Fibroblast of lung (primary cell): ENCODE results near the gene PRRG2.

Source experiments
- CTCF ChIP-seq, 2 donors: IDR thresholded peaks in 1 of 2; conservative IDR thresholded peaks in 1 of 2; 1 replicate in 1 of 2; 2 replicates in 1 of 2; pipeline ENCODE4 v1.5.1; 2011 to 2012; ENCODE audit warnings: low read length in 2 of 2, control low read depth in 1 of 2, inconsistent platforms in 1 of 2, low read depth in 1 of 2, mild to moderate bottlenecking in 1 of 2
- EZH2 ChIP-seq: IDR thresholded peaks from 2 replicates; pipeline ENCODE4 v1.5.1; 2012; ENCODE audit warnings: low read length, control low read depth, mild to moderate bottlenecking; ENCODE audit errors: missing control alignments

- TF ChIP-seq CTCF (conservative IDR thresholded peaks at IDR 0.05 in 1 of 2, IDR thresholded peaks at IDR 0.05 in 1 of 2; ENCODE audit: low read depth in 1 of 2, low read length in 2 of 2) (no peak), EZH2 (no peak)
Observed at GRCh38 chr19:49549045-49549444, 32.1 kb upstream of the PRRG2 start.
